ENCODE results near the gene TAP2. TPM values are rescaled to one million over a fixed set of nuclear protein-coding genes. Genes with fewer than 3 reads are reported as not detected.
A peak's percentile ranks its signal among the peaks of the same experiment; 100 is the strongest.

The TAP2 gene
- polyA plus RNA-seq, 2 of the 4 experiments (the other 2 are of a cell fraction) = 11.4 to 15.9 TPM

- TF ChIP-seq HOXA7 (CRISPR knock-in tag; IDR thresholded peaks at IDR 0.05) = no peak
- no peak for TF ChIP-seq SREBF2 (IDR thresholded peaks at IDR 0.05)
- TF ChIP-seq HES2 (IDR thresholded peaks at IDR 0.05) = no peak
- TF ChIP-seq TFCP2L1 (CRISPR knock-in tag; IDR thresholded peaks at IDR 0.05) = no peak
- TF ChIP-seq RFX5 (IDR thresholded peaks at IDR 0.05) = peak; percentile 99
- no peak for TF ChIP-seq EHMT2 (IDR thresholded peaks at IDR 0.05; ENCODE audit: low read depth)
- peak; percentile 76 for TF ChIP-seq SMC3 (IDR thresholded peaks at IDR 0.05)
- TF ChIP-seq MAX (IDR thresholded peaks at IDR 0.05) = no peak
- no peak for TF ChIP-seq NFE2L2 (conservative IDR thresholded peaks at IDR 0.05; ENCODE audit: low read length)
- TF ChIP-seq RCOR1 (IDR thresholded peaks at IDR 0.05; ENCODE audit: low read depth, low read length) = no peak
- no peak for TF ChIP-seq NPAS2 (CRISPR knock-in tag; IDR thresholded peaks at IDR 0.05; ENCODE audit: borderline replicate concordance)
- no peak for TF ChIP-seq JUNB (IDR thresholded peaks at IDR 0.05)
- no peak for TF ChIP-seq ZFP36 (IDR thresholded peaks at IDR 0.05; ENCODE audit: borderline replicate concordance, partially characterized antibody)
- no peak for TF ChIP-seq ZNF302 (CRISPR knock-in tag; IDR thresholded peaks at IDR 0.05)
- no peak for TF ChIP-seq ZSCAN20 (CRISPR knock-in tag; IDR thresholded peaks at IDR 0.05)
- no peak for TF ChIP-seq TP53 (CRISPR knock-in tag; IDR thresholded peaks at IDR 0.05)
- TF ChIP-seq ESRRA (IDR thresholded peaks at IDR 0.05; ENCODE audit: borderline replicate concordance, low read length) = no peak
- peak; percentile 62 for TF ChIP-seq CTCF (IDR thresholded peaks at IDR 0.05)
- TF ChIP-seq MYC (IDR thresholded peaks at IDR 0.05; ENCODE audit: borderline replicate concordance, low read length) = no peak
- TF ChIP-seq MAZ (IDR thresholded peaks at IDR 0.05; ENCODE audit: borderline replicate concordance, low read depth, low read length) = 0 out of 2 replicates have a peak, but pooled peaks have one; percentile 40
- no peak for TF ChIP-seq CBX2 (IDR thresholded peaks at IDR 0.05; ENCODE audit: borderline replicate concordance, low read depth)
- TF ChIP-seq HMGXB4 (CRISPR knock-in tag; IDR thresholded peaks at IDR 0.05; ENCODE audit: borderline replicate concordance) = no peak
- no peak for TF ChIP-seq EHF (CRISPR knock-in tag; IDR thresholded peaks at IDR 0.05)
- TF ChIP-seq CEBPB (IDR thresholded peaks at IDR 0.05) = no peak
- peak; percentile 55; the same call in 1 of the 2 replicates for TF ChIP-seq E2F6 (IDR thresholded peaks at IDR 0.05; ENCODE audit: borderline replicate concordance, low read depth)
- no peak for TF ChIP-seq FOXS1 (CRISPR knock-in tag; IDR thresholded peaks at IDR 0.05)
- TF ChIP-seq CBX8 (IDR thresholded peaks at IDR 0.05) = no peak
- TF ChIP-seq HOXB13 (CRISPR knock-in tag; IDR thresholded peaks at IDR 0.05; ENCODE audit: low read depth) = no peak
- peak; percentile 33 to 51; a peak in 4 of 5 replicates for TF ChIP-seq RAD21 (conservative IDR thresholded peaks at IDR 0.05 in 1 of 2, IDR thresholded peaks at IDR 0.05 in 1 of 2)
Observed at GRCh38 chr6:32853541-32854375, 15.2 kb upstream of the TAP2 start, which contains the start of the genes PSMB9 and TAP1 (continued).
